ENCODE results near the gene LYPD4. TPM values are rescaled to one million over a fixed set of nuclear protein-coding genes. Genes with fewer than 3 reads are reported as not detected.

LYPD4 gene
- total RNA-seq: not detected

DNA sequence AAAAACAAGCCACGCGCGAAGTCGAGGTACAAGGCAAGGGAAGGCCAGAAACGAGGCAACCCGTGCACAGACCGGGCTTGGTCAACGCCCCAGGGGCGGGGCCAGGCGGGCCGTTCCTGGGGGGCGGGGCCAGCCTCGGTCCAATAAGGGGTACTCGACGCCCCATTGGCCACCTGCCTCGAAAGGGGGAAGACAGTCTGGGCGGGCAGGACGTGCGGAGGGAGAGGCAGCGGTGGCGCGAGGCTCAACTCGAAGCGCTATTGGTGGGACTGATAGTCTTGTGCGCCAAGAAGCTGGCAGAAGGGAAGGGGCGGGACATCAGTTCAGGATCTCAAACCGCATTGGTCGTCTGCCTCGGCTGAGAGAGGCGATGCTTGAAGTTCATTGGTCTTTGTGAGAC lies at the start of gene LYPD4:
Gene LYPD4 (minus strand): TSS at position 83 of the 400 bp plus-strand sequence. CDS start 5,398 bp downstream, outside the sequence.
- no peak for TF ChIP-seq CTCF (IDR thresholded peaks at IDR 0.05)
- Mint-ChIP-seq H3K9me3 (no peaks in the 10 kb centered on the region), H3K36me3 (ENCODE audit: low read depth) (no peaks in the 10 kb centered on the region), H3K4me3 (no peak within 1 kb of the TSS), H3K27ac (no peak within 1 kb of the TSS), H3K27me3 (no peaks in the 10 kb centered on the region), H3K4me1 (ENCODE audit: low read depth) (no peaks in the 10 kb centered on the region)
- ChIA-PET POLR2A (no interaction called here), CTCF (no interaction called here)
- intact Hi-C loops (cut with micrococcal nuclease): no loop called here
- ATAC-seq: no peak
- DNase-seq: peak; percentile 12

GRCh38 chr19:41893899-41894298 lies 49.4 kb upstream of the LYPD4 start:
- H3K36me3 Mint-ChIP-seq (ENCODE audit: low read depth): peaks cover 55% of the 10 kb centered on the region
- DNase-seq (peak; percentile 61), ATAC-seq (peak; percentile 60)
- H3K4me3 Mint-ChIP-seq: no peak overlapping the region
- peaks cover 76% of the 10 kb centered on the region for H3K4me1 Mint-ChIP-seq (ENCODE audit: low read depth)
- no peaks in the 10 kb centered on the region for H3K9me3 Mint-ChIP-seq
- TF ChIP-seq CTCF (IDR thresholded peaks at IDR 0.05): no peak
- ChIA-PET POLR2A (interaction anchor here (1.0 kb wide), 1 partner anchor 28 kb away, joined by 3 read pairs; no protein-coding TSS in a partner anchor), CTCF (interaction anchor here (1.1 kb wide), 1 partner anchor 9 kb away, joined by 3 read pairs; no protein-coding TSS in a partner anchor)
- H3K27ac Mint-ChIP-seq: peak overlapping the region; percentile 68
- no peaks in the 10 kb centered on the region for H3K27me3 Mint-ChIP-seq
- intact Hi-C loops (cut with micrococcal nuclease): no loop called here

- CTCF ChIA-PET: interaction anchor here (1.0 to 2.5 kb wide), 3 partner anchors 14 to 53 kb away, joined by 3 to 8 read pairs (median 4); partner anchors contain the start of gene ERFL
- no peak overlapping the region for H3K4me3 Mint-ChIP-seq
- peaks cover 53% of the 10 kb centered on the region for H3K36me3 Mint-ChIP-seq (ENCODE audit: low read depth)
These were observed 47.9 kb upstream of the LYPD4 start for GRCh38 chr19:41892173-41892902.

DNA sequence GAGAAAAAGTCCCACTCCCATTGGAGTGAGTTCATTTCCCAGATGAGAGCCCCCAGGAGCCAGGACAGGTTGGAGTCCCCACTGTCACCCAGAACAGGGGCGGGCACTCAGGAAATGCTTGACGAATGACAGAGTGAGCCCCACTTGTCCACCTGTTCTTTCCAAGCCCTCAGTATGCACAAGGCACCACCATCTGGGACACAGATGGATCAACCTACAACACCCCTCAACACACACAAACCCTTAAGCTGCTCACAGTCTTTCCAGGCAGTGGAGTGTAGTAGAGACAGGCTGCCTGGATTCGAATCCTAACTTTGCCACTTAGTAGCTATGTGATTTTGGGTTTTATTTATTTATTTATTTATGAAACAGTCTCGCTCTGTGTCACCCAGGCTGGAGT lies 46.5 kb upstream of the LYPD4 start:
- no peak overlapping the region for H3K4me3 Mint-ChIP-seq
- no peaks in the 10 kb centered on the region for H3K27me3 Mint-ChIP-seq
- ChIA-PET CTCF (interaction anchor here (0.6 to 2.5 kb wide), 4 partner anchors 11 to 70 kb away, joined by 3 to 8 read pairs (median 3); no protein-coding TSS in a partner anchor), POLR2A (interaction anchor here (0.9 to 13.9 kb wide), 11 partner anchors 9 to 67 kb away, joined by 3 to 282 read pairs (median 5); partner anchors contain the start of genes CD79A and RPS19)
- DNase-seq (no peak), ATAC-seq (no peak)
- no peaks in the 10 kb centered on the region for H3K9me3 Mint-ChIP-seq
- H3K36me3 Mint-ChIP-seq (ENCODE audit: low read depth): peaks cover 56% of the 10 kb centered on the region
- intact Hi-C loops (cut with micrococcal nuclease): no loop called here
- no peak for TF ChIP-seq CTCF (IDR thresholded peaks at IDR 0.05)
- peaks cover 76% of the 10 kb centered on the region for H3K4me1 Mint-ChIP-seq (ENCODE audit: low read depth)
- H3K27ac Mint-ChIP-seq: no peak overlapping the region

More at GRCh38 chr19:41892173-41892902, 47.9 kb upstream of the LYPD4 start:
- ATAC-seq (no peak), DNase-seq (no peak)
- no peaks in the 10 kb centered on the region for H3K27me3 Mint-ChIP-seq
- TF ChIP-seq CTCF (IDR thresholded peaks at IDR 0.05): no peak
- H3K4me1 Mint-ChIP-seq (ENCODE audit: low read depth): peaks cover 72% of the 10 kb centered on the region
- peak overlapping the region; percentile 73 for H3K27ac Mint-ChIP-seq
- POLR2A ChIA-PET: interaction anchor here (0.9 to 13.9 kb wide), 7 partner anchors 10 to 66 kb away, joined by 3 to 282 read pairs (median 8); partner anchors contain the start of genes CD79A, ERFL and RPS19
- H3K9me3 Mint-ChIP-seq: no peaks in the 10 kb centered on the region
- intact Hi-C loops (cut with micrococcal nuclease): no loop called here

- intact Hi-C loops (cut with micrococcal nuclease): loop anchor here (5.0 kb wide), 1 partner anchor 57 kb away; no protein-coding TSS in a partner anchor
- DNase-seq: peak; percentile 20
- Mint-ChIP-seq H3K9me3 (no peaks in the 10 kb centered on the region), H3K36me3 (ENCODE audit: low read depth) (peaks cover 57% of the 10 kb centered on the region), H3K27me3 (no peaks in the 10 kb centered on the region), H3K4me1 (ENCODE audit: low read depth) (peaks cover 69% of the 10 kb centered on the region), H3K27ac (peak overlapping the region; percentile 93), H3K4me3 (peak overlapping the region; percentile 4)
- POLR2A ChIA-PET: interaction anchor here (1.0 to 13.9 kb wide), 11 partner anchors 8 to 68 kb away, joined by 3 to 282 read pairs (median 6); partner anchors contain the start of genes CD79A, ERFL and RPS19
- ATAC-seq: no peak
- CTCF ChIA-PET: interaction anchor here (1.0 to 2.5 kb wide), 7 partner anchors 9 to 57 kb away, joined by 3 to 9 read pairs (median 4); partner anchors contain the start of gene RPS19
- TF ChIP-seq CTCF (IDR thresholded peaks at IDR 0.05): no peak
These were observed 45.4 kb upstream of the LYPD4 start for GRCh38 chr19:41889896-41890295.

Measured in activated CD8-positive, alpha-beta T cell treated with anti-CD3 and anti-CD28 coated beads for 36 hours (primary cell).